IgD-negative memory B cell (primary cell): Measurements from ENCODE around the gene NRL. TPM values are rescaled to one million over a fixed set of nuclear protein-coding genes. Genes with fewer than 3 reads are reported as not detected.
A peak's percentile ranks its signal among the peaks of the same experiment; 100 is the strongest.

Source experiments
- H3K27ac Mint-ChIP-seq, 3 donors: one replicate each; pipeline ENCODE4 v1.8.0; 2020 to 2022; ENCODE audit warnings: mild to moderate bottlenecking in 3 of 3, mixed read lengths in 3 of 3, moderate library complexity in 1 of 3
- H3K27me3 Mint-ChIP-seq: one replicate; pipeline ENCODE4 v1.8.0; 2021; ENCODE audit warnings: mixed read lengths
- H3K36me3 Mint-ChIP-seq: one replicate; pipeline ENCODE4 v1.8.0; 2020; ENCODE audit warnings: mild to moderate bottlenecking, mixed read lengths
- H3K4me1 Mint-ChIP-seq, 3 donors: one replicate each; pipeline ENCODE4 v1.8.0; 2020 to 2022; ENCODE audit warnings: mixed read lengths in 3 of 3, mild to moderate bottlenecking in 1 of 3
- H3K4me3 Mint-ChIP-seq, 4 donors: one replicate each; pipeline ENCODE4 v1.8.0; 2020 to 2022; ENCODE audit warnings: mild to moderate bottlenecking in 4 of 4, mixed read lengths in 4 of 4, moderate library complexity in 3 of 4
- H3K9me3 Mint-ChIP-seq, 3 donors: one replicate each; pipeline ENCODE4 v1.8.0; 2020 to 2021; ENCODE audit warnings: mixed read lengths in 3 of 3, mild to moderate bottlenecking in 1 of 3
- polyA plus RNA-seq: library from polyadenylated mRNA; unstranded; fragments of 300-500 nt; fragmentation: Illumina TruSeq; gene quantifications from one replicate; pipeline ENCODE4 v1.2.3, GENCODE V29; 2021

NRL gene
- polyA plus RNA-seq, 1 donor from 2014 or later: 2.6 TPM

DNA sequence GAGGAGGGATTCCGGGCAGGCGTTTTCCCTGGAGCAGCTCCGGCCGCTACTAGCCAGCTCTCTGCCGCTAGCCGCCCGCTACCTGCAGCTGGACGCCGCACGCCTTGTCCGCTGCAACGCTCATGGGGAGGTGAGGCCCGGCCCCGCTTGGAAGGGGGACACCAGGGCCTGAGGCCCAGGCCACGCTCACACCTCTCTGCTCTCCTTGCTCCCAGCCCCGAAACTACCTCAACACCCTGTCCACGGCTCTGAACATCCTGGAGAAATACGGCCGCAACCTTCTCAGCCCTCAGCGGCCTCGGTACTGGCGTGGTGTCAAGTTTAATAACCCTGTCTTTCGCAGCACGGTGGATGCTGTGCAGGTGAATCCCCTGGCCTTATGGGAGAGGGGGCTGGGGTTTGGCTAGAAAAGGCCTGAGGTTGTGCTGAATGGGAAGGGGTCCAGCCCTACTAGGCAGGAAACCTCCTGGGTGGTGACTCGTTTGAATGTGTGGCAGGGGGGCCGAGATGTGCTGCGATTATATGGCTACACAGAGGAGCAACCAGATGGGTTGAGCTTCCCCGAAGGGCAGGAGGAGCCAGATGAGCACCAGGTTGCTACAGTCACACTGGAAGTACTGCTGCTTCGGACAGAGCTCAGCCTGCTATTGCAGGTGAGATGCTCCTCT is 33.1 kb upstream of the NRL start:
- Mint-ChIP-seq H3K36me3 (peaks cover 3% of the 10 kb centered on the region), H3K4me1 (peaks cover 18 to 28% (median 22%) of the 10 kb centered on the region in 3 donors), H3K27ac (peak overlapping the region; percentile 63 to 94 (median 93)), H3K27me3 (no peaks in the 10 kb centered on the region), H3K9me3 (no peaks in the 10 kb centered on the region), H3K4me3 (peak overlapping the region; percentile 93 to 99 (median 98))

- H3K4me1 Mint-ChIP-seq: peaks cover 18 to 30% (median 22%) of the 10 kb centered on the region in 3 donors
- H3K4me3 Mint-ChIP-seq: peak within 1 kb of the TSS; percentile 97 to 99 (median 98)
- H3K27ac Mint-ChIP-seq: peak within 1 kb of the TSS; percentile 94 to 98 (median 95)
- H3K9me3 Mint-ChIP-seq: no peaks in the 10 kb centered on the region
- no peaks in the 10 kb centered on the region for H3K27me3 Mint-ChIP-seq
- H3K36me3 Mint-ChIP-seq: peaks cover 3% of the 10 kb centered on the region
These were observed 32.4 kb upstream of the NRL start, which contains the start of gene RNF31 for GRCh38 chr14:24146978-24147760. Gene RNF31, plus strand, starts transcription at chr14:24147498. Its CDS starts 201 bp downstream, at chr14:24147699.

GRCh38 chr14:24146453-24146977 is 31.8 kb upstream of the NRL start, which contains the start of gene PSME2:
Gene PSME2, minus strand, starts transcription at chr14:24146610. Its CDS starts 29 bp downstream, at chr14:24146581.
- peaks cover 23 to 32% (median 24%) of the 10 kb centered on the region in 3 donors for H3K4me1 Mint-ChIP-seq
- H3K27ac Mint-ChIP-seq: peak within 1 kb of the TSS; percentile 94 to 98 (median 95)
- no peaks in the 10 kb centered on the region for H3K9me3 Mint-ChIP-seq
- peaks cover 3% of the 10 kb centered on the region for H3K36me3 Mint-ChIP-seq
- H3K27me3 Mint-ChIP-seq: no peaks in the 10 kb centered on the region
- peak within 1 kb of the TSS; percentile 97 to 99 (median 98) for H3K4me3 Mint-ChIP-seq

DNA sequence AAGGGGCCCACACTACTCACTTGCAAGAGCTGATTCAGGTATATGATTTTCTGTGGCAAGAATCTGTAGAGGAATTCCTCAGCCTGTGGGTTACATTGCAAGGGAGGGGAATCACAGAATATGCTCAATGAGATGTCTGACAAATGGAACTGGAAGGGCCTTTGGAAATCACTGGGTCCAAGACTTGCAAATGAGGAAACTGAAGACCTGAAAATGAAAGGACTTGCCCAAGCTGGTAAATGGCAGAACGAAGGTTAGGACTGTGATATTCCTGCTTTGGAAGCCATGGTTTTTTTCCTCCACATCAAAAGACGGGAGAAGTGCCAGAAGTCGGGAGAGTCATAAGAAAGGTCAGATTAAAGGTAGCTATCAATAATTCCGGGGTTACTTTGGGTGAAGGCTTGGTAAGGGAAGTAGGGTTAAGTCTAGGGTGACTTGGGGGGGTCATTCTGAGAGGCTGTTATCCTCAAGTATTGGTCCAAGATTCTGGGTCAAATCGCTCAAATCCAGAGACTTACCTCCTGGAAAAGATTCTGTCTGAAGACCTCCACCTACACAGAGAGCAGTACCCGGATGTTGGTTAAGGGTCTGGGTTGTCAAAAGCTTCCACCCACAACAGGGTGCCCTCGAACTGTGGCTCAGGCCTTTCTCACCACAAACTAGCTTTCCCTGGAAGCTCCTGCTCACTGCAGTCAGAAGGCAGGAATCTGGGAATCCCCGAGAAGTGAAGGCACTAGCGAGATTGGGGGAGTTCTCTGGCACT is 31.1 kb upstream of the NRL start:
- Mint-ChIP-seq H3K27me3 (no peaks in the 10 kb centered on the region), H3K27ac (peak overlapping the region; percentile 94 to 98 (median 95)), H3K4me1 (peaks cover 24 to 32% (median 26%) of the 10 kb centered on the region in 3 donors), H3K9me3 (no peaks in the 10 kb centered on the region), H3K36me3 (peaks cover 3% of the 10 kb centered on the region), H3K4me3 (peak overlapping the region; percentile 97 to 99 (median 98))

- H3K9me3 Mint-ChIP-seq: no peaks in the 10 kb centered on the region
- peaks cover 26 to 34% (median 27%) of the 10 kb centered on the region in 3 donors for H3K4me1 Mint-ChIP-seq
- H3K27ac Mint-ChIP-seq: no peak overlapping the region
- no peaks in the 10 kb centered on the region for H3K27me3 Mint-ChIP-seq
- H3K4me3 Mint-ChIP-seq: peak overlapping the region; percentile 97 to 99 (median 98)
- H3K36me3 Mint-ChIP-seq: peaks cover 3% of the 10 kb centered on the region
These were observed 30.5 kb upstream of the NRL start for GRCh38 chr14:24145219-24145618.

DNA sequence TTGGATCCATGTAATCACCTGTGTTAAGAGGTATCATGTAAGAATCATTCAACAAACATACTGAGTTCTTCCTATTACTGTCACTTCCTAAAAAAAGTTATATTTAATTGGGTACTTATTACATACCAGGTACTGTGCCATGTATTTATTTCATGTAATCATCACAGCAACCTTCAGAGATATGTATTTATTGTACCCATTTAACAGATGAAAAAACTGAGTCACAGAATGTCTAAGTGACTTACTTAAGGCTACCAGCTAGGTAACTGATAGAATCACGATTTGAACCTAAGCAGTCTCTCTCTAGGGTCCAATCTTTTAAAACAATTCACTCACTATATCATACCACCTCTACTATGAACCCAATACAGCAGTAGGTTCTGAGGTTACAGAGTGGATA is 29.7 kb upstream of the NRL start:
- H3K27me3 Mint-ChIP-seq: no peaks in the 10 kb centered on the region
- no peaks in the 10 kb centered on the region for H3K9me3 Mint-ChIP-seq
- peak overlapping the region in 2 of 3 donors; percentile 52 to 80 for H3K27ac Mint-ChIP-seq
- peaks cover 26 to 36% (median 31%) of the 10 kb centered on the region in 3 donors for H3K4me1 Mint-ChIP-seq
- peaks cover 3% of the 10 kb centered on the region for H3K36me3 Mint-ChIP-seq
- H3K4me3 Mint-ChIP-seq: peak overlapping the region in 1 of 4 donors; percentile 98

GRCh38 chr14:24143511-24143910 is 28.8 kb upstream of the NRL start:
- Mint-ChIP-seq H3K4me1 (peaks cover 24 to 39% (median 31%) of the 10 kb centered on the region in 3 donors), H3K27ac (peak overlapping the region in 1 of 3 donors; percentile 52), H3K36me3 (peaks cover 3% of the 10 kb centered on the region), H3K27me3 (no peaks in the 10 kb centered on the region), H3K4me3 (peak overlapping the region in 2 of 4 donors; percentile 37 to 98), H3K9me3 (no peaks in the 10 kb centered on the region)

- H3K36me3 Mint-ChIP-seq: peaks cover 6% of the 10 kb centered on the region
- peak within 1 kb of the TSS; percentile 84 to 95 (median 93) for H3K27ac Mint-ChIP-seq
- peaks cover 20 to 45% (median 33%) of the 10 kb centered on the region in 3 donors for H3K4me1 Mint-ChIP-seq
- H3K27me3 Mint-ChIP-seq: no peaks in the 10 kb centered on the region
- H3K9me3 Mint-ChIP-seq: no peaks in the 10 kb centered on the region
- H3K4me3 Mint-ChIP-seq: peak within 1 kb of the TSS; percentile 91 to 98 (median 95)
These were observed 26.5 kb upstream of the NRL start, which contains the start of gene EMC9 for GRCh38 chr14:24141097-24141880. Gene EMC9, minus strand, starts transcription at chr14:24141591. Its CDS starts 287 bp downstream, at chr14:24141304.

DNA sequence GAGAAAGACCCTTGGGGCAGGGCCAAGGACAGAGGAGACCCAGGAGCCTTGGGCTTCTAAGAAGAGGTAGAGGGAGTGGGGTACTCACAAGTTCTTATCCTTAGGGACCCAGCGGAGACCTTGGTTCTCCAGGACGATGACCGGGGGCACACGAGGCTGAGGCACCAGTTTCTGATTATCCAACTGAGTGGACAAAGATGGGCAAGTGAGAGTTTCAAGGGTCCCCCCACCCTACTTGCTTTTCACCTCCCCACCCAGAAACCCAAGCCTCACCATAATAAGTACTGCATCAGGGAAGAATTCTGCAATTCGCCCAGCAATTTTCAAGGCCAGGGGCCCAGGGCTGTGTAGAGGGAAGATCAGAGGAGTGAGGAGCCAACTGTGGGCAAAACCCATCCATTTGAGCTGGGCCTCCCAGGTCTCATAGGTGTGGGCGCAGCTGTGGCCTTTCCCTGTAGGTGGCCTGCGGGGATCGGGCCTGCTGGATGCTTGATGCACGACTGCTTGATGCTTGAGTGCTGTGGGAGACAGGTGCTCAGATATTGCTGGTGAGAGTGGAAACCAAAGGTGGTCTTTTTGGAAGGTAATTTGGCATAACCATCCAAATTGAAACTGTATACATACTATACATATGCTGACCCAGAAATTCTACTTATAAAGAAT is 24.7 kb upstream of the NRL start:
- Mint-ChIP-seq H3K9me3 (no peaks in the 10 kb centered on the region), H3K4me1 (peaks cover 19 to 38% (median 25%) of the 10 kb centered on the region in 3 donors), H3K27ac (peak overlapping the region; percentile 71 to 87 (median 72)), H3K4me3 (peak overlapping the region; percentile 41 to 98 (median 85)), H3K36me3 (peaks cover 5% of the 10 kb centered on the region), H3K27me3 (no peaks in the 10 kb centered on the region)

- peaks cover 3% of the 10 kb centered on the region for H3K36me3 Mint-ChIP-seq
- peaks cover 19 to 36% (median 24%) of the 10 kb centered on the region in 3 donors for H3K4me1 Mint-ChIP-seq
- H3K4me3 Mint-ChIP-seq: peak overlapping the region; percentile 36 to 98 (median 75)
- no peaks in the 10 kb centered on the region for H3K9me3 Mint-ChIP-seq
- H3K27ac Mint-ChIP-seq: peak overlapping the region in 2 of 3 donors; percentile 78 to 87
- H3K27me3 Mint-ChIP-seq: no peaks in the 10 kb centered on the region
These were observed 23.9 kb upstream of the NRL start for GRCh38 chr14:24138396-24139271.

DNA sequence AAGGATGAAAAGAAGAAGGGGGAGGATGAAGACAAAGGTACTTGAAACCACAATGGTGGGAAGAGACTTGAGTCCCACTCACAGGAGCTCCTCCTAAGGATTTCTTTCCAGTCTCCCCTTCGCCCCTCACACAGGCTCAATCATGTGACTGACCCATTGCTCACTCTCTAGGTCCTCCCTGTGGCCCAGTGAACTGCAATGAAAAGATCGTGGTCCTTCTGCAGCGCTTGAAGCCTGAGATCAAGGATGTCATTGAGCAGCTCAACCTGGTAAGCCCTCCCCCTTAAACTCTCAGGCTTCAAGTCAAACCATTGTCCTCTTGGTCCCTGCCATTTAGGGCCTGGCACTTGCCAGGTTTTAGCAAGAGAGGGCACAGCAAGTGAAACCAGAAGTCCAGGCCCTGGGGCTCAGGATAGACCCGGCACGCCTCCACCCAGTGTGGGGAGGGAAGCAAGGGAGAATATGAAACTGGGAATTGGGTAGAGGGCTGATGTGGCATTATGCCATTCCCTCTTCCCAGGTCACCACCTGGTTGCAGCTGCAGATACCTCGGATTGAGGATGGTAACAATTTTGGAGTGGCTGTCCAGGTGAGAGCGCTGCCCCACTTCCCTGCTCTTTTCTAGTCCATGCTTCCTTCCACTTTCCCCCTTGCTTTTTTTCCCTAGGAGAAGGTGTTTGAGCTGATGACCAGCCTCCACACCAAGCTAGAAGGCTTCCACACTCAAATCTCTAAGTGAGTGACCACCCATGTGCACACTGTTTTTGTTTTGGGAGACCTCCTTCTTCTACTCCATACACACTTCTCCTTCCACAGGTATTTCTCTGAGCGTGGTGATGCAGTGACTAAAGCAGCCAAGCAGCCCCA is 23.0 kb upstream of the NRL start:
- Mint-ChIP-seq H3K27me3 (no peaks in the 10 kb centered on the region), H3K36me3 (peaks cover 3% of the 10 kb centered on the region), H3K4me3 (peak overlapping the region; percentile 77 to 98 (median 92)), H3K27ac (peak overlapping the region; percentile 78 to 98 (median 95)), H3K9me3 (no peaks in the 10 kb centered on the region), H3K4me1 (peaks cover 24 to 40% (median 26%) of the 10 kb centered on the region in 3 donors)
